OCI-LY7 (cell line): ENCODE data around the gene CCDC66. TPM values are rescaled to one million over a fixed set of nuclear protein-coding genes. Genes with fewer than 3 reads are reported as not detected.

ENCODE experiments used
- BruUV-seq: library from RNA; stranded (reverse); fragments of 400-500 nt; replicated peaks from 2 replicates; lab custom pipeline; 2021; lab: Mats Ljungman, UMichigan
- CTCF ChIA-PET: fragments of 300-600 bp; sonication (Branson Sonifier 250); formaldehyde crosslinking; loops from one replicate; lab custom pipeline; 2022; ENCODE audit warnings: antibody characterized with exemption; ENCODE audit not compliant: unreplicated experiment; lab: Charles Lee
- POLR2A ChIA-PET: fragments of 300-600 bp; sonication (Branson Sonifier 250); formaldehyde crosslinking; loops from one replicate; lab custom pipeline; 2022; ENCODE audit warnings: antibody characterized with exemption; lab: Charles Lee
- DNase-seq: peaks from one replicate; pipeline ENCODE4 v3.0.0-alpha.2; 2015; ENCODE audit warnings: low spot score
- H2AFZ ChIP-seq: fragments of 200-600 bp; sonication (generic), shearing (Covaris generic); 2 replicates; pipeline ENCODE4 v1.6.1; 2014; ENCODE audit warnings: mild to moderate bottlenecking, antibody characterized with exemption, low read length, moderate library complexity
- H3K27ac ChIP-seq: fragments of 200-600 bp; sonication (generic); 2 replicates; pipeline ENCODE4 v1.5.1; 2014; ENCODE audit warnings: mixed run types, low read depth, mild to moderate bottlenecking, moderate library complexity, low read length, inconsistent platforms; ENCODE audit not compliant: poor library complexity, severe bottlenecking
- H3K36me3 ChIP-seq: fragments of 200-600 bp; sonication (generic); 2 replicates; pipeline ENCODE4 v1.6.1; 2014; ENCODE audit warnings: mild to moderate bottlenecking, antibody characterized with exemption, low read length, moderate library complexity, mixed read lengths; ENCODE audit not compliant: insufficient read depth
- H3K4me1 ChIP-seq: fragments of 200-600 bp; sonication (generic); 2 replicates; pipeline ENCODE4 v1.5.1; 2014; ENCODE audit warnings: mild to moderate bottlenecking, low read length; ENCODE audit not compliant: insufficient read depth, poor library complexity, severe bottlenecking
- H3K4me2 ChIP-seq: fragments of 200-600 bp; sonication (generic); 2 replicates; pipeline ENCODE4 v1.6.1; 2014; ENCODE audit warnings: mild to moderate bottlenecking, low read length
- H3K4me3 ChIP-seq: fragments of 200-600 bp; sonication (generic); 2 replicates; pipeline ENCODE4 v1.5.1; 2014; ENCODE audit warnings: mild to moderate bottlenecking, low read depth, low read length; ENCODE audit not compliant: poor library complexity, severe bottlenecking
- H3K79me2 ChIP-seq: fragments of 200-600 bp; sonication (generic); 2 replicates; pipeline ENCODE4 v1.6.1; 2016; ENCODE audit warnings: low read depth, mild to moderate bottlenecking, low read length, moderate library complexity, mixed read lengths; ENCODE audit not compliant: insufficient read depth
- H3K9me2 ChIP-seq: fragments of 200-600 bp; sonication (generic); 2 replicates; pipeline ENCODE4 v1.6.1; 2016; ENCODE audit warnings: mild to moderate bottlenecking, low read length, mixed read lengths; ENCODE audit not compliant: insufficient read depth
- H3K9me3 ChIP-seq: fragments of 200-600 bp; sonication (generic); 2 replicates; pipeline ENCODE4 v1.6.1; 2014; ENCODE audit warnings: mild to moderate bottlenecking, mixed run types, low read length, mixed read lengths
- H4K20me1 ChIP-seq: fragments of 200-600 bp; sonication (generic); 2 replicates; pipeline ENCODE4 v1.6.1; 2014; ENCODE audit warnings: mild to moderate bottlenecking, antibody characterized with exemption, low read length, moderate library complexity, mixed read lengths; ENCODE audit not compliant: insufficient read depth
- EZH2phosphoT487 ChIP-seq: fragments of 200-600 bp; sonication (generic); IDR thresholded peaks from 2 replicates; pipeline ENCODE4 v1.6.1; 2018; ENCODE audit warnings: low read depth, borderline replicate concordance, mild to moderate bottlenecking, mixed run types, antibody characterized with exemption, low read length, moderate library complexity, mixed read lengths
- intact Hi-C: fragments of 100-400 bp; cut with micrococcal nuclease; formaldehyde crosslinking; loops from one replicate; pipeline ENCODE4 v1.10.0; 2022; ENCODE audit not compliant: unreplicated experiment
- total RNA-seq, 2 experiments: library from RNA; depleted of rRNA in 1 of 2; stranded (reverse); fragments of >200 nt in 1 of 2; shearing (Covaris generic) in 1 of 2; gene quantifications; 2 replicates each; pipeline ENCODE4 v1.2.3, GENCODE V29; 2014 to 2022
- TF ChIP-seq, protein P1 (sequence below): fragments of 200-600 bp; sonication (generic); conservative IDR thresholded peaks from 2 replicates; pipeline ENCODE4 v1.5.1; 2014; ENCODE audit warnings: mild to moderate bottlenecking, antibody characterized with exemption, low read length, moderate library complexity, mixed read lengths

Gene CCDC66
- total RNA-seq, 2 experiments from 2014 or later = 39.6 to 59.2 TPM

DNA sequence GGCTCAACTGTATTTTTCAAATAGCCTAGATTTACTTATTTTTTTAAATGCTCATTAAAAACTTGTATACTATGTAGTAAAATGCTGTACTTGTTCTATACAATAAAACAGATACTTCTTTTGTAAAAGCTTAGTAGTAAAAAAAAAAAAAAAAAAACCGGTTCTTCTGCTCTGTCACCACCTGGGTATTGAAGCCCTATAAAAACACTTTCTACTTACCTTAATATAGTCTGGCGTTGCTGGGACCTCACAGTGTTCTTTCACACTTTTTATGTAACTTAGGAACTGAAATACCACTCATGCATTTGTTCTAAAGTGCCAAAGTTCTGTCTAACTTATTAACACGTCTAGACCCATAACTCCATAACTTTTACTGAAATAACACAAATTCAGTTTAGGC, 64.7 kb downstream of the CCDC66 start:
- no peaks in the 10 kb centered on the region for H3K9me3 ChIP-seq
- H3K4me3 ChIP-seq = no peak overlapping the region
- H3K79me2 ChIP-seq = no peaks in the 10 kb centered on the region
- DNase-seq = no peak
- no peaks in the 10 kb centered on the region for H4K20me1 ChIP-seq
- H3K4me2 ChIP-seq = no peak overlapping the region
- H3K27ac ChIP-seq = no peak overlapping the region
- no peaks in the 10 kb centered on the region for H3K4me1 ChIP-seq
- POLR2A ChIA-PET = interaction anchor here (0.6 to 0.7 kb wide), 8 partner anchors 8 to 596 kb away, joined by 3 to 7 read pairs (median 3); no protein-coding TSS in a partner anchor
- intact Hi-C loops = loop anchor here (5.0 kb wide), 1 partner anchor 41 kb away; no protein-coding TSS in a partner anchor
- no peaks in the 10 kb centered on the region for H3K9me2 ChIP-seq
- CTCF ChIA-PET = no interaction called here
- BruUV-seq = TSS peak; percentile 4
- peaks cover 100% of the 10 kb centered on the region for H3K36me3 ChIP-seq
- H2AFZ ChIP-seq = no peak overlapping the region
- no peak for TF ChIP-seq EZH2phosphoT487
- TF ChIP-seq, protein P1, sequence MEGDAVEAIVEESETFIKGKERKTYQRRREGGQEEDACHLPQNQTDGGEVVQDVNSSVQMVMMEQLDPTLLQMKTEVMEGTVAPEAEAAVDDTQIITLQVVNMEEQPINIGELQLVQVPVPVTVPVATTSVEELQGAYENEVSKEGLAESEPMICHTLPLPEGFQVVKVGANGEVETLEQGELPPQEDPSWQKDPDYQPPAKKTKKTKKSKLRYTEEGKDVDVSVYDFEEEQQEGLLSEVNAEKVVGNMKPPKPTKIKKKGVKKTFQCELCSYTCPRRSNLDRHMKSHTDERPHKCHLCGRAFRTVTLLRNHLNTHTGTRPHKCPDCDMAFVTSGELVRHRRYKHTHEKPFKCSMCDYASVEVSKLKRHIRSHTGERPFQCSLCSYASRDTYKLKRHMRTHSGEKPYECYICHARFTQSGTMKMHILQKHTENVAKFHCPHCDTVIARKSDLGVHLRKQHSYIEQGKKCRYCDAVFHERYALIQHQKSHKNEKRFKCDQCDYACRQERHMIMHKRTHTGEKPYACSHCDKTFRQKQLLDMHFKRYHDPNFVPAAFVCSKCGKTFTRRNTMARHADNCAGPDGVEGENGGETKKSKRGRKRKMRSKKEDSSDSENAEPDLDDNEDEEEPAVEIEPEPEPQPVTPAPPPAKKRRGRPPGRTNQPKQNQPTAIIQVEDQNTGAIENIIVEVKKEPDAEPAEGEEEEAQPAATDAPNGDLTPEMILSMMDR = no peak

DNA sequence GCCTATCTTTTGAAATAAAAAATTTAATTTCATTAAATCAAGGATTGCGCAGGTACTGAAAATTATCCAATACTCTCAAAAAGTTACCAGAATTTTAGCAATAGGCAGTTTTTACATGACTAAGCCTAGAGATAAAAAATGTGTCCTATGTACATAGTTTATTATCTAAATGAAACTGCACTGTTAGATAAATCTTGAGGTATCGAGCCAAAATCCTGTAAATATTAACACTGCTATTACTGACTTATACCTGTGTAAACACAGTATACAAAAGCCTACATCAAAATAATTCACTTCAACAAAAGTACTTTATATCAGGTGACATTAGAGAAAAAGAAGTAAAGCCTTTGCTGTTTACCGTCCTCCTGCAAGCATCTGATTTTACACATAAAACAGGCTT, 65.4 kb downstream of the CCDC66 start:
- Histone ChIP-seq H3K9me3 (no peaks in the 10 kb centered on the region), H3K36me3 (peaks cover 100% of the 10 kb centered on the region), H3K79me2 (no peaks in the 10 kb centered on the region), H2AFZ (no peak overlapping the region), H3K4me2 (no peak overlapping the region), H4K20me1 (no peaks in the 10 kb centered on the region), H3K27ac (no peak overlapping the region), H3K4me1 (no peaks in the 10 kb centered on the region), H3K9me2 (no peaks in the 10 kb centered on the region), H3K4me3 (no peak overlapping the region)
- ChIA-PET POLR2A (no interaction called here), CTCF (no interaction called here)
- no TSS peak for BruUV-seq
- no peak for TF ChIP-seq EZH2phosphoT487
- TF ChIP-seq, protein P1 = no peak
- DNase-seq = no peak
- intact Hi-C loops = loop anchor here (5.0 kb wide), 1 partner anchor 40 kb away; no protein-coding TSS in a partner anchor

DNA sequence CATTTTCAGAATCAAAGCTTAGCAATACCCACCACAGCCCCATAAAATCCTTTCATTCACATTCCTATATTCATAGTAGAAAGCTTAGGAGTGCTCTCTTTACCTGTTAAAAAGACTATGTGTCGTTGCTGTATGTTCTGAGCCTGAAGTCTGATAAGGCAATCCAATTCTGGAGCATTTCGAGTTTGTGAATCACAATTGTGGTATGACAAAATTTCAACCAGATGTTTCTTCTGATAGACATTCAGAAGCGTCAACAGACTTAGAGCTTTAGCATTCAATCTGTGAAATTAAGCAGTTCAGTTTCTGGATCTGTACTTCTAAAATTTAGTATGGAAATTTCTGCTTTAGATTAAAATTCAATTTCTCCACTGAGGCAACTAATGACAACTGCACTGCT, 67.8 kb downstream of the CCDC66 start:
- ChIA-PET CTCF (no interaction called here), POLR2A (interaction anchor here (0.6 to 1.3 kb wide), 4 partner anchors 17 to 1317 kb away, joined by 3 to 5 read pairs (median 3); no protein-coding TSS in a partner anchor)
- H3K36me3 ChIP-seq = peaks cover 100% of the 10 kb centered on the region
- BruUV-seq = no TSS peak
- intact Hi-C loops = loop anchor here (5.0 kb wide), 1 partner anchor 38 kb away; no protein-coding TSS in a partner anchor
- H2AFZ ChIP-seq = no peak overlapping the region
- H3K79me2 ChIP-seq = no peaks in the 10 kb centered on the region
- no peaks in the 10 kb centered on the region for H3K9me2 ChIP-seq
- H3K4me3 ChIP-seq = no peak overlapping the region
- no peak for DNase-seq
- no peaks in the 10 kb centered on the region for H3K4me1 ChIP-seq
- no peak overlapping the region for H3K27ac ChIP-seq
- TF ChIP-seq, protein P1 = no peak
- no peak for TF ChIP-seq EZH2phosphoT487
- H3K9me3 ChIP-seq = no peaks in the 10 kb centered on the region
- H4K20me1 ChIP-seq = no peaks in the 10 kb centered on the region
- H3K4me2 ChIP-seq = no peak overlapping the region
